ENCODE data around the gene PRRT4. TPM values are rescaled to one million over a fixed set of nuclear protein-coding genes. Genes with fewer than 3 reads are reported as not detected.

Gene PRRT4
- total RNA-seq, 2 donors from 2014 or later = 2.2 to 3.7 TPM

DNA sequence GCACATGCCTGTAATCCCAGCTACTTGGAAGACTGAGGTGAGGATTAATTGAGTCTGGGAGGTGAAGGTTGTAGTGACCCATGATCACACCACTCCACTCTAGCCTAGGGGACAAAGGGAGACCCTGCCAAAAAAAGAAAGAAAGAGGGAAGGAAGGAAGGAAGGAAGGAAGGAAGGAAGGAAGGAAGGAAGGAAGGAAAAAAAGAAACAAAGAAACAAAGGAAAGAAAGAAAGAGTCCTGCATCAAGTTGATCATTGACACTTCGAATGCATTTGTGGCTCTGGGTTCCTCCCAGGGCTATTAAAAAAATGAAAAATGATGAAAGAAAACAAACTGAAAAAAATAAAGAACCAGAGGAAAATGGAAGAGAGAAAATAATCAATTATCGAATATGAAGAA is 3.9 kb upstream of the PRRT4 start:
- Histone ChIP-seq H3K4me1 (ENCODE audit: control insufficient read depth in 1 of 2, low read depth in 2 of 2) (peaks cover 4 to 17% of the 10 kb centered on the region in 2 donors), H3K27me3 (replicated peaks; ENCODE audit: insufficient read depth) (no peaks in the 10 kb centered on the region), H3K36me3 (no peaks in the 10 kb centered on the region), H3K4me3 (no peak overlapping the region), H3K27ac (no peak overlapping the region), H3K9me3 (no peaks in the 10 kb centered on the region)
- DNase-seq (ENCODE audit: low spot score) = no peak
- TF ChIP-seq, protein P1, sequence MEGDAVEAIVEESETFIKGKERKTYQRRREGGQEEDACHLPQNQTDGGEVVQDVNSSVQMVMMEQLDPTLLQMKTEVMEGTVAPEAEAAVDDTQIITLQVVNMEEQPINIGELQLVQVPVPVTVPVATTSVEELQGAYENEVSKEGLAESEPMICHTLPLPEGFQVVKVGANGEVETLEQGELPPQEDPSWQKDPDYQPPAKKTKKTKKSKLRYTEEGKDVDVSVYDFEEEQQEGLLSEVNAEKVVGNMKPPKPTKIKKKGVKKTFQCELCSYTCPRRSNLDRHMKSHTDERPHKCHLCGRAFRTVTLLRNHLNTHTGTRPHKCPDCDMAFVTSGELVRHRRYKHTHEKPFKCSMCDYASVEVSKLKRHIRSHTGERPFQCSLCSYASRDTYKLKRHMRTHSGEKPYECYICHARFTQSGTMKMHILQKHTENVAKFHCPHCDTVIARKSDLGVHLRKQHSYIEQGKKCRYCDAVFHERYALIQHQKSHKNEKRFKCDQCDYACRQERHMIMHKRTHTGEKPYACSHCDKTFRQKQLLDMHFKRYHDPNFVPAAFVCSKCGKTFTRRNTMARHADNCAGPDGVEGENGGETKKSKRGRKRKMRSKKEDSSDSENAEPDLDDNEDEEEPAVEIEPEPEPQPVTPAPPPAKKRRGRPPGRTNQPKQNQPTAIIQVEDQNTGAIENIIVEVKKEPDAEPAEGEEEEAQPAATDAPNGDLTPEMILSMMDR (IDR thresholded peaks at IDR 0.05) = no peak
- ATAC-seq (ENCODE audit: insufficient number of reproducible peaks, low FRiP score, low read depth) = no peak

DNA sequence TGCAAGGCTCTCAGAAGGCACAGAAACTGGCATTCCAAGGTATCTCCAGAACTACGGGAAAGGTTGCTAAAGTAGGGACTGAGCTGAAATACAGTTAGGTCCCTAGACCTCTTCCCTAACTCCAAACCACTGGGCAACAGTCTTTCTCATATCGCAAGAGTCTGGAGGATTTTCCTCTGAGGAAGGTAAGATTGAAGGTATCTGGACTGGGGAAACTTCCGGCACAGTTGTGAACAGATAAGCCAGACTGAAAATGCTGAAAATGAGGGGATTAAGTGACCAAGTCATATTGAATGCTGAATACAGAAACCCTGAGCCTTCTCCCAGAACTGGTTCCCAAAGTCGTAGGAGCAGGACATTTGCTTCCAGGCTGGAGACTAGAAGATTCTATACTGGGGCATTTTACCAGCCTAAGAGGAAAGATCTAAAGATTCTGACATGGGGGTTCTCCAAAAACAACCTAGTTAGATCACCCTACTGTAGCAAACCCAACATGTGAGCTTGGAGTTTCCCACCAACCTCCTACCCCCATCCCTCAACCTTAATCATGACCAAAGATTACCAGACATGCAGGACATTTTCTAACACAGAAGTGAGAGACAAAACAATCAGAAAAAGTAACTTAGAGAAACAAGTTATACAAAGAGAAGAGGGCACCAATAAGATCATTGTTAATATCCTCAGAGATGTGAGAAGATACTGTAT is 2.8 kb upstream of the PRRT4 start:
- Histone ChIP-seq H3K27me3 (replicated peaks; ENCODE audit: insufficient read depth) (no peaks in the 10 kb centered on the region), H3K36me3 (no peaks in the 10 kb centered on the region), H3K27ac (no peak overlapping the region), H3K9me3 (no peaks in the 10 kb centered on the region), H3K4me1 (ENCODE audit: control insufficient read depth in 1 of 2, low read depth in 2 of 2) (peaks cover 7 to 20% of the 10 kb centered on the region in 2 donors), H3K4me3 (no peak overlapping the region)
- ATAC-seq (ENCODE audit: insufficient number of reproducible peaks, low FRiP score, low read depth) (no peak), DNase-seq (ENCODE audit: low spot score) (no peak)
- TF ChIP-seq, protein P1 (IDR thresholded peaks at IDR 0.05) = no peak

DNA sequence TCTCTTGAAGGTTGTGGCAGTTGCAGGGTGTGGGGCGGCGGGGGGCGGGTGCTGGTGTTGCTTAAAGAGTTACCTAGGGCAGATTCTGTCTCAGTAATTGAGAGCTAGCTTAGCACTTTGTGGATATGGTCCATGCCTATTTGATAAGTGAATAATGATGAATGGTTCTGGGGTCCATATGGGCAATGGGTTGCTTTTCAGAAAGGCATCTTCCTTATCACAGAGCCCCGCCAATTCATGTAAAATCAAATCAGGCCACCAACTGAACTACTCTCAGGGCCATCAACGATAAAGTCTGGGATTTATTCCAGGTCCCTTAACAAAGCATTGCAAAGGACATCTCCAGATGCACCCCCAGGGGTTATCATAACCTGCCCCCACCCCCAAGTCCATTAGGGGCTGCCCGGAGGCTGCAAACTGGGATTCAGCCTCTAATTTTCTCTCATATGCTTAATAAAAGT is 1.8 kb upstream of the PRRT4 start:
- no peak for ATAC-seq (ENCODE audit: insufficient number of reproducible peaks, low FRiP score, low read depth)
- TF ChIP-seq, protein P1 (IDR thresholded peaks at IDR 0.05) = no peak
- Histone ChIP-seq H3K27me3 (replicated peaks; ENCODE audit: insufficient read depth) (no peaks in the 10 kb centered on the region), H3K4me3 (no peak overlapping the region), H3K36me3 (no peaks in the 10 kb centered on the region), H3K9me3 (no peaks in the 10 kb centered on the region), H3K4me1 (ENCODE audit: control insufficient read depth in 1 of 2, low read depth in 2 of 2) (peaks cover 7 to 20% of the 10 kb centered on the region in 2 donors), H3K27ac (no peak overlapping the region)
- DNase-seq (ENCODE audit: low spot score) = no peak

DNA sequence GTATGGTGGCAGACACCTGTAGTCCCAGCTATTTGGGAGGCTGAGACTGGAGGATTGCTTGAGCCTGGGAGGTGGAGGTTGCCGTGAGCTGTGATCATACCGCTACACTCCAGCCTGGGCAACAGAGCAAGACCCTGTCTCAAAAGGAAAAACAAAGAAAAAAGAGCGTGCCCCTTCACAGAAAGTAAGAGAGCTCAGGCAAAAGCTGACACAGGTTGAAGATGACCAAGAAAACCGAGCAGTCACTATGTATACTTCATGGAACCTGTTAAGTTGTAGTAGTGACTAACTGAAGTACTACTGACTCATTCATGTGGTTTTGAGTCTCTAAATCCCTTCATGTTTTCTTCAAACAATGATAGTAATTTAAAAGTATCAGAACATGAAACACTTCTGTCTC is 1.2 kb upstream of the PRRT4 start:
- Histone ChIP-seq H3K27me3 (replicated peaks; ENCODE audit: insufficient read depth) (no peaks in the 10 kb centered on the region), H3K9me3 (no peaks in the 10 kb centered on the region), H3K36me3 (no peaks in the 10 kb centered on the region), H3K4me3 (no peak overlapping the region), H3K4me1 (ENCODE audit: control insufficient read depth in 1 of 2, low read depth in 2 of 2) (peaks cover 7 to 20% of the 10 kb centered on the region in 2 donors), H3K27ac (no peak overlapping the region)
- DNase-seq (ENCODE audit: low spot score) (no peak), ATAC-seq (ENCODE audit: insufficient number of reproducible peaks, low FRiP score, low read depth) (no peak)
- TF ChIP-seq, protein P1 (IDR thresholded peaks at IDR 0.05) = no peak

DNA sequence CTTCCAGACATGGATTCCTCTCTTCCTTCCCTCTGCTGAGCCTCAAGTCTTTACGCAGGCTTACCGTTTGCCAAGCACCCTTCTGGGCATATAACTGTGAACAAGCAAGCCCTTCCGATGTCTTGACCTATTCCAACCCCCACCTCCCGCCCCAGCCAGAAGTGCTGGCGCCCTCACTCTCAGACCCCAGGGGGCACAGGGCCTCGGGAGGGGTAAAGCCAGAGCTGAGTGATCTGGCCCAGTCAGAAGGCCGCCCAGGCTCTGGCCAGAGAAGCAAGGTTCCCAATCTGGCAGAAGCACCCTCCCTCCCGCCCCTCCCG is 1.2 kb downstream of the PRRT4 start:
- Histone ChIP-seq H3K27me3 (replicated peaks; ENCODE audit: insufficient read depth) (no peaks in the 10 kb centered on the region), H3K36me3 (no peaks in the 10 kb centered on the region), H3K4me3 (peak overlapping the region; percentile 79), H3K9me3 (no peaks in the 10 kb centered on the region), H3K4me1 (ENCODE audit: control insufficient read depth in 1 of 2, low read depth in 2 of 2) (peaks cover 7 to 20% of the 10 kb centered on the region in 2 donors), H3K27ac (no peak overlapping the region)
- DNase-seq (ENCODE audit: low spot score) (no peak), ATAC-seq (ENCODE audit: insufficient number of reproducible peaks, low FRiP score, low read depth) (no peak)
- TF ChIP-seq, protein P1 (IDR thresholded peaks at IDR 0.05) = no peak

Measured in thoracic aorta (tissue), 2 donors.